Sigmoid colon (tissue), 7 donors: ENCODE results near the gene LHFPL2. TPM values are rescaled to one million over a fixed set of nuclear protein-coding genes. Genes with fewer than 3 reads are reported as not detected.

Source experiments
- DNase-seq: peaks from one replicate; pipeline ENCODE4 v3.0.0-alpha.2; 2019
- H3K27ac ChIP-seq, 4 donors: fragments of 200-600 bp; sonication (generic); one replicate each; pipeline ENCODE4 v1.5.1; 2016 to 2019; ENCODE audit warnings: mild to moderate bottlenecking in 1 of 4
- H3K27me3 ChIP-seq, 3 donors: fragments of 200-600 bp; sonication (generic); one replicate each; pipeline ENCODE4 v1.5.1; 2019; ENCODE audit warnings: mild to moderate bottlenecking in 1 of 3
- H3K36me3 ChIP-seq, 4 donors: fragments of 200-600 bp; sonication (generic); one replicate each; pipeline ENCODE4 v1.5.1; 2016 to 2019
- H3K4me1 ChIP-seq, 4 donors: fragments of 200-600 bp; sonication (generic); one replicate each; pipeline ENCODE4 v1.5.1; 2017 to 2019
- H3K4me3 ChIP-seq, 4 donors: fragments of 200-600 bp; sonication (generic); one replicate each; pipeline ENCODE4 v1.5.1; 2017 to 2019; ENCODE audit warnings: mild to moderate bottlenecking in 2 of 4, moderate library complexity in 1 of 4
- H3K9me3 ChIP-seq, 4 donors: fragments of 200-600 bp in 3 of 4; sonication (generic) in 3 of 4; one replicate each; pipeline versions ENCODE4 v1.5.1 to v1.6.1; 2013 to 2019
- CTCF ChIP-seq, 4 experiments: fragments of 450-650 bp in 3 of 4; fragments of 200-600 bp in 1 of 4; IDR thresholded peaks; one replicate each; pipeline ENCODE4 v1.5.1; 2016 to 2019; ENCODE audit warnings: antibody characterized with exemption in 4 of 4, mild to moderate bottlenecking in 3 of 4, moderate library complexity in 2 of 4
- EP300 ChIP-seq, 4 donors: sonication (generic); formaldehyde crosslinking; IDR thresholded peaks; one replicate each; pipeline ENCODE4 v1.6.1; 2017; ENCODE audit warnings: antibody characterized with exemption in 4 of 4
- POLR2A ChIP-seq, 2 donors: fragments of 450-650 bp; IDR thresholded peaks; one replicate each; pipeline ENCODE4 v1.6.1; 2016; ENCODE audit warnings: antibody characterized with exemption in 2 of 2, mild to moderate bottlenecking in 2 of 2, moderate library complexity in 2 of 2
- POLR2AphosphoS5 ChIP-seq, 4 donors: sonication (generic); formaldehyde crosslinking; IDR thresholded peaks; one replicate each; pipeline ENCODE4 v1.6.1; 2017; ENCODE audit warnings: antibody characterized with exemption in 4 of 4
- WGBS, 2 donors: extraction: QIAGEN DNeasy Blood & Tissue Kit; methylation state at CpG; one replicate each; pipeline ENCODE4 v1.1.7; 2013; 5-methylcytosine and 5-hydroxymethylcytosine counted together
- intact Hi-C: fragments of 100-400 bp; cut with DNase I; formaldehyde crosslinking; loops from one replicate; pipeline ENCODE4 v1.15.1; 2023
- polyA plus RNA-seq, 3 donors: library from polyadenylated mRNA; stranded (reverse); fragments of 200-250 nt; gene quantifications; one replicate each; pipeline ENCODE4 v1.2.3, GENCODE V29; 2013
- total RNA-seq, 4 donors: library from RNA; depleted of rRNA; stranded (reverse); fragments of >200 nt; gene quantifications; one replicate each; pipeline ENCODE4 v1.1.0, GENCODE V29; 2016
- donor health status: healthy with polysubstance abuse.
- donor health status: Bipolar disorder and iron deficiency.
- donor health status: healthy.

LHFPL2 gene
- total and polyA plus RNA-seq, 7 donors = 10.8 to 34.9 (median 21.4) TPM

- TF ChIP-seq CTCF (IDR thresholded peaks at IDR 0.05) (no peak), EP300 (IDR thresholded peaks at IDR 0.05) (no peak), POLR2A (IDR thresholded peaks at IDR 0.05) (no peak), POLR2AphosphoS5 (IDR thresholded peaks at IDR 0.05) (no peak)
- no peak overlapping the region for H3K27ac ChIP-seq
- DNase-seq = no peak
- no peaks in the 10 kb centered on the region for H3K27me3 ChIP-seq
- H3K4me3 ChIP-seq = no peak overlapping the region
- peaks cover 0 to 15% (median 0%) of the 10 kb centered on the region in 4 donors for H3K36me3 ChIP-seq
- no peaks in the 10 kb centered on the region for H3K4me1 ChIP-seq
- WGBS, 2 donors = 94 to 95% methylated on average over 6 of the region's 6 CpGs
- intact Hi-C loops = no loop called here
- H3K9me3 ChIP-seq = no peaks in the 10 kb centered on the region
These were observed 88.3 kb downstream of the LHFPL2 start for GRCh38 chr5:78560000-78560855.

GRCh38 chr5:78557601-78558000 lies 91.0 kb downstream of the LHFPL2 start:
- intact Hi-C loops = no loop called here
- no peaks in the 10 kb centered on the region for H3K27me3 ChIP-seq
- TF ChIP-seq POLR2AphosphoS5 (IDR thresholded peaks at IDR 0.05) (no peak), CTCF (IDR thresholded peaks at IDR 0.05) (no peak), POLR2A (IDR thresholded peaks at IDR 0.05) (no peak), EP300 (IDR thresholded peaks at IDR 0.05) (no peak)
- peaks cover 0 to 5% (median 0%) of the 10 kb centered on the region in 4 donors for H3K4me1 ChIP-seq
- H3K4me3 ChIP-seq = no peak overlapping the region
- 91 to 95% methylated on average over 5 of the region's 5 CpGs for WGBS, 2 donors
- no peaks in the 10 kb centered on the region for H3K9me3 ChIP-seq
- H3K36me3 ChIP-seq = no peaks in the 10 kb centered on the region
- DNase-seq = no peak
- no peak overlapping the region for H3K27ac ChIP-seq

GRCh38 chr5:78555870-78556269 lies 92.7 kb downstream of the LHFPL2 start:
- H3K4me3 ChIP-seq = no peak overlapping the region
- 45 to 50% methylated on average over 1 of the region's 1 CpG for WGBS, 2 donors
- no peak for TF ChIP-seq POLR2A (IDR thresholded peaks at IDR 0.05)
- no peak for TF ChIP-seq EP300 (IDR thresholded peaks at IDR 0.05)
- no peak for TF ChIP-seq POLR2AphosphoS5 (IDR thresholded peaks at IDR 0.05)
- no peak for TF ChIP-seq CTCF (IDR thresholded peaks at IDR 0.05)
- intact Hi-C loops = no loop called here
- no peak overlapping the region for H3K27ac ChIP-seq
- no peaks in the 10 kb centered on the region for H3K9me3 ChIP-seq
- H3K36me3 ChIP-seq = no peaks in the 10 kb centered on the region
- H3K4me1 ChIP-seq = peaks cover 0 to 5% (median 0%) of the 10 kb centered on the region in 4 donors
- no peaks in the 10 kb centered on the region for H3K27me3 ChIP-seq
- no peak for DNase-seq

DNA sequence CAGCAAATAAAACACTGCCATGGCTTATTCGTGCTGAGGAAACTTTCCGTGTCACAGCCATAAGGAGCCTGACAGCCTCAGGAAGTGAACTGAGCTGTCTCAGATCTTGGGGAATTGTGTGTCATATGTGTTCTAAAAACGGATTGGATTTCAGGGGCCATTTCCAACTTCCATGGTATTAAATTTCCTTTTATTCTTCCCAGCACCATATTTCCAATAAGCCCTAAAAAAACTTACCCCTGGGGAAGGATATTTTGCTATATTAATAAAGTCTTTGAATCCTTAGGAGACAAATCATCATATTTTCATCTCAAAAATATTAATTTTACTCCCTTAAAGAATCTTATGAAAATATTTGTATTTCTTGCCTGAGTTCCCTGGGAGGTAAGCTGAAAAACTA lies 93.9 kb downstream of the LHFPL2 start:
- DNase-seq = no peak
- Histone ChIP-seq H3K9me3 (no peaks in the 10 kb centered on the region), H3K27ac (no peak overlapping the region), H3K4me1 (peaks cover 0 to 5% (median 0%) of the 10 kb centered on the region in 4 donors), H3K36me3 (no peaks in the 10 kb centered on the region), H3K4me3 (no peak overlapping the region), H3K27me3 (no peaks in the 10 kb centered on the region)
- intact Hi-C loops = no loop called here
- TF ChIP-seq CTCF (IDR thresholded peaks at IDR 0.05) (no peak), POLR2A (IDR thresholded peaks at IDR 0.05) (no peak), EP300 (IDR thresholded peaks at IDR 0.05) (no peak), POLR2AphosphoS5 (IDR thresholded peaks at IDR 0.05) (no peak)
- 87 to 92% methylated on average over 3 of the region's 3 CpGs for WGBS, 2 donors
